GM12892 (cell line): ENCODE measurements around the gene SLC4A4.

Source experiments
- POLR2A ChIP-seq: IDR thresholded peaks from 2 replicates; pipeline ENCODE4 v1.6.1; 2011; ENCODE audit warnings: low read depth, low read length, control low read depth
- POLR2AphosphoS5 ChIP-seq: IDR thresholded peaks from 2 replicates; pipeline ENCODE4 v1.6.1; 2011; ENCODE audit warnings: low read depth, low read length, control low read depth

DNA sequence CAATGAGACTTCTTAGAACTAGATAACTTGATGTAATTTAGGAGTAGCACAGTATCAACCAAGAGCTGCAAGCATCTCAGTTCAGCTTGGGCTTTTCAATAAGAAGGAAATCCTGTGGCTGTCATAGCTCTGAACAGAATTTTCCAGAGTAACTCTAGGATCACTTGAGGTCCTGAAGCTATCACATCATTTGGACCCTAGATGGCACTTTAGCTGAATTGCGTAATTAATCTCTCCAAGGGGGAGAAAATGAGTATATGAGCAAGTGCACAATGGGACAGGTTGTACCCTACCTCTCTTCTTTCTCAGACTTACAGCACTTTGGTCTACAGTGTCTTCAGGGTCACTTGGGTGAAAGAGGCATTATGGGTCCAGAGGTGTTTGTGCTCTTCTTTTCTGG is 45.2 kb downstream of the SLC4A4 start:
- TF ChIP-seq POLR2AphosphoS5 (no peak), POLR2A (no peak)
